IMR-90 (cell line): ENCODE measurements around the gene CD300LB.

ENCODE experiments used
- BHLHE40 ChIP-seq: fragments of 150-350 bp; IDR thresholded peaks from 2 replicates; pipeline ENCODE4 v1.6.1; 2016; ENCODE audit warnings: mild to moderate bottlenecking, low read depth, low read length
- CEBPB ChIP-seq: IDR thresholded peaks from 2 replicates; pipeline ENCODE4 v1.6.1; 2012; ENCODE audit warnings: low read depth, low read length, improper control_type of control experiment
- FOS ChIP-seq: fragments of 150-350 bp; IDR thresholded peaks from 2 replicates; pipeline ENCODE4 v1.6.1; 2016; ENCODE audit warnings: low read depth, low read length
- MXI1 ChIP-seq: IDR thresholded peaks from 2 replicates; pipeline ENCODE4 v1.6.1; 2012; ENCODE audit warnings: low read depth, mild to moderate bottlenecking, low read length, moderate library complexity, borderline replicate concordance
- POLR2A ChIP-seq: IDR thresholded peaks from 2 replicates; pipeline ENCODE4 v1.6.1; 2012; ENCODE audit warnings: mild to moderate bottlenecking, low read depth, low read length
- RAD21 ChIP-seq: IDR thresholded peaks from 2 replicates; pipeline ENCODE4 v1.6.1; 2012; ENCODE audit warnings: low read length, improper control_type of control experiment
- RCOR1 ChIP-seq: IDR thresholded peaks from 2 replicates; pipeline ENCODE4 v1.6.1; 2012; ENCODE audit warnings: mild to moderate bottlenecking, low read length, improper control_type of control experiment; ENCODE audit not compliant: insufficient replicate concordance
- RFX5 ChIP-seq: IDR thresholded peaks from 2 replicates; pipeline ENCODE4 v1.8.0; 2012; ENCODE audit warnings: low read depth, mild to moderate bottlenecking, low read length, moderate library complexity
- SMC3 ChIP-seq: fragments of 150-350 bp; IDR thresholded peaks from 2 replicates; pipeline ENCODE4 v1.6.1; 2016; ENCODE audit warnings: low read depth, mild to moderate bottlenecking, antibody characterized with exemption, low read length, moderate library complexity
- USF2 ChIP-seq: fragments of 150-350 bp; IDR thresholded peaks from 2 replicates; pipeline ENCODE4 v1.6.1; 2017; ENCODE audit warnings: mild to moderate bottlenecking, antibody characterized with exemption, low read length, low read depth
- TF ChIP-seq, protein P1 (sequence below): conservative IDR thresholded peaks from 2 replicates; pipeline ENCODE4 v1.5.1; 2012; ENCODE audit warnings: mild to moderate bottlenecking, low read depth, low read length, improper control_type of control experiment
- TF ChIP-seq, protein P2 (sequence below): fragments of 150-350 bp; IDR thresholded peaks from 2 replicates; pipeline ENCODE4 v1.6.1; 2016; ENCODE audit warnings: low read depth, mild to moderate bottlenecking, low read length, moderate library complexity, borderline replicate concordance

GRCh38 chr17:74549343-74549742 is 18.1 kb upstream of the CD300LB start:
- no peak for TF ChIP-seq RAD21
- TF ChIP-seq, protein P1, sequence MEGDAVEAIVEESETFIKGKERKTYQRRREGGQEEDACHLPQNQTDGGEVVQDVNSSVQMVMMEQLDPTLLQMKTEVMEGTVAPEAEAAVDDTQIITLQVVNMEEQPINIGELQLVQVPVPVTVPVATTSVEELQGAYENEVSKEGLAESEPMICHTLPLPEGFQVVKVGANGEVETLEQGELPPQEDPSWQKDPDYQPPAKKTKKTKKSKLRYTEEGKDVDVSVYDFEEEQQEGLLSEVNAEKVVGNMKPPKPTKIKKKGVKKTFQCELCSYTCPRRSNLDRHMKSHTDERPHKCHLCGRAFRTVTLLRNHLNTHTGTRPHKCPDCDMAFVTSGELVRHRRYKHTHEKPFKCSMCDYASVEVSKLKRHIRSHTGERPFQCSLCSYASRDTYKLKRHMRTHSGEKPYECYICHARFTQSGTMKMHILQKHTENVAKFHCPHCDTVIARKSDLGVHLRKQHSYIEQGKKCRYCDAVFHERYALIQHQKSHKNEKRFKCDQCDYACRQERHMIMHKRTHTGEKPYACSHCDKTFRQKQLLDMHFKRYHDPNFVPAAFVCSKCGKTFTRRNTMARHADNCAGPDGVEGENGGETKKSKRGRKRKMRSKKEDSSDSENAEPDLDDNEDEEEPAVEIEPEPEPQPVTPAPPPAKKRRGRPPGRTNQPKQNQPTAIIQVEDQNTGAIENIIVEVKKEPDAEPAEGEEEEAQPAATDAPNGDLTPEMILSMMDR: no peak
- no peak for TF ChIP-seq USF2
- TF ChIP-seq POLR2A: no peak
- no peak for TF ChIP-seq RFX5
- TF ChIP-seq RCOR1: no peak
- TF ChIP-seq CEBPB: no peak
- TF ChIP-seq BHLHE40: no peak
- no peak for TF ChIP-seq SMC3
- no peak for TF ChIP-seq FOS
- no peak for TF ChIP-seq MXI1
- TF ChIP-seq, protein P2, sequence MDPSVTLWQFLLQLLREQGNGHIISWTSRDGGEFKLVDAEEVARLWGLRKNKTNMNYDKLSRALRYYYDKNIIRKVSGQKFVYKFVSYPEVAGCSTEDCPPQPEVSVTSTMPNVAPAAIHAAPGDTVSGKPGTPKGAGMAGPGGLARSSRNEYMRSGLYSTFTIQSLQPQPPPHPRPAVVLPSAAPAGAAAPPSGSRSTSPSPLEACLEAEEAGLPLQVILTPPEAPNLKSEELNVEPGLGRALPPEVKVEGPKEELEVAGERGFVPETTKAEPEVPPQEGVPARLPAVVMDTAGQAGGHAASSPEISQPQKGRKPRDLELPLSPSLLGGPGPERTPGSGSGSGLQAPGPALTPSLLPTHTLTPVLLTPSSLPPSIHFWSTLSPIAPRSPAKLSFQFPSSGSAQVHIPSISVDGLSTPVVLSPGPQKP: no peak
